ENCODE data around the gene HGFAC. TPM values are rescaled to one million over a fixed set of nuclear protein-coding genes. Genes with fewer than 3 reads are reported as not detected.

Gene HGFAC
- total RNA-seq (ENCODE audit: low replicate concordance) = 1.2 and 2.4 TPM in 2 replicates
- long read RNA-seq = 0 reads

- no peaks in the 10 kb centered on the region for H3K4me1 Mint-ChIP-seq (ENCODE audit: unreplicated experiment)
- H3K27ac Mint-ChIP-seq = no peak within 1 kb of the TSS
- no peak for DNase-seq (ENCODE audit: extremely low spot score, unreplicated experiment)
- no peak for TF ChIP-seq CTCF (conservative IDR thresholded peaks at IDR 0.05)
- no peaks in the 10 kb centered on the region for H3K27me3 Mint-ChIP-seq
- no peaks in the 10 kb centered on the region for H3K9me3 Mint-ChIP-seq
- no peak within 1 kb of the TSS for H3K4me3 Mint-ChIP-seq
- H3K36me3 Mint-ChIP-seq = no peaks in the 10 kb centered on the region
Measured at GRCh38 chr4:3441501-3442459, at the start of gene HGFAC. TSS of gene HGFAC (plus strand) at chr4:3441968. CDS start at chr4:3442002, 34 bp downstream.

GRCh38 chr4:3392321-3392720 is 49.4 kb upstream of the HGFAC start:
- Mint-ChIP-seq H3K4me1 (ENCODE audit: unreplicated experiment) (peaks cover 42% of the 10 kb centered on the region), H3K36me3 (peaks cover 11% of the 10 kb centered on the region), H3K27ac (peak overlapping the region; percentile 68)

GRCh38 chr4:3393171-3393570 is 48.6 kb upstream of the HGFAC start:
- peaks cover 5% of the 10 kb centered on the region for H3K9me3 Mint-ChIP-seq
- peak; percentile 52 for DNase-seq (ENCODE audit: extremely low spot score, unreplicated experiment)
- no peak for TF ChIP-seq CTCF (conservative IDR thresholded peaks at IDR 0.05)
- H3K4me3 Mint-ChIP-seq = no peak overlapping the region
- peaks cover 3% of the 10 kb centered on the region for H3K27me3 Mint-ChIP-seq
- peaks cover 33% of the 10 kb centered on the region for H3K4me1 Mint-ChIP-seq (ENCODE audit: unreplicated experiment)
- H3K36me3 Mint-ChIP-seq = peaks cover 13% of the 10 kb centered on the region
- H3K27ac Mint-ChIP-seq = no peak overlapping the region

More at GRCh38 chr4:3392321-3392720, 49.4 kb upstream of the HGFAC start:
- DNase-seq (ENCODE audit: extremely low spot score, unreplicated experiment) = no peak
- H3K4me3 Mint-ChIP-seq = peak overlapping the region; percentile 53
- no peak for TF ChIP-seq CTCF (conservative IDR thresholded peaks at IDR 0.05)
- peaks cover 3% of the 10 kb centered on the region for H3K27me3 Mint-ChIP-seq
- H3K9me3 Mint-ChIP-seq = peaks cover 4% of the 10 kb centered on the region

DNA sequence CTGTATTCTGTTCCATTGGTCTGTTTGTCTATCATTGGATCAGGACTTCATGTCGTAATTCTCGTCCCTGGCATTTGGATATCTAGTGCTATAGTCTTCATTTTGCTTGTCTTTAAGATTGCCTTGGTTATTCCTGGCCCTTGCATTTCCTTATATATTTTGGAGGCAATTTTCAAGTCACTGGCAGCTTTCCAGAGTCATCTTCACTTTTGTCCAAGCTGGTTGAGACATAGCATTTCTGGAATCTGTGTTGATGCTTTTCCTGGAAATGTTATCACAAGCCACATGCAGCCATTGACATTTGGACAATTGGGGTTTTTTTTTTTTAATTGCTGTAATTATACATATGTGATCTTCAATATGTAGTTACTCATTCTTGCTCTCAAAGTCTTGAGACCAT is 45.2 kb upstream of the HGFAC start:
- Mint-ChIP-seq H3K27ac (no peak overlapping the region), H3K4me1 (ENCODE audit: unreplicated experiment) (peaks cover 12% of the 10 kb centered on the region), H3K27me3 (no peaks in the 10 kb centered on the region), H3K36me3 (peaks cover 20% of the 10 kb centered on the region), H3K9me3 (peaks cover 5% of the 10 kb centered on the region), H3K4me3 (no peak overlapping the region)
- no peak for TF ChIP-seq CTCF (conservative IDR thresholded peaks at IDR 0.05)
- no peak for DNase-seq (ENCODE audit: extremely low spot score, unreplicated experiment)

DNA sequence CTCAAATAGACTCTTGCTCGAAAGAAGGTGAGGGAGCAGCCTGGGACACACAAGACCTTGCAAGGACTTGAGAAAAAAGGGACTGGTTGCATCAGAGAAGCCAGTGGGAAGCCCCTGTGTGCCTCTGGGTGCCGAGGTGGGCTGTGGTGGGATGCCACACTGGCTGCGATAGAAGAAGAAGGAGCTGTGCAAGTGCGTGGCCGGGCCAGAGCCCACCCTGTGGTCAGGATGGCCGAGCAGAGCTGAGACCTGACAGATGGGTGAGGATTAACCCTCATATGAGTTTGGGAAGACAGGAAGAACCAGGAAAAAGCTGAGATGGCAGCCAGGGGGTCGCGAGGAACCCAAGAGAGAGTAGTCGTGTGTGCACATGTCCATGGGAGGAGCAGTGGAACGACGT is 44.6 kb upstream of the HGFAC start:
- Mint-ChIP-seq H3K36me3 (peaks cover 20% of the 10 kb centered on the region), H3K9me3 (peaks cover 5% of the 10 kb centered on the region), H3K4me3 (no peak overlapping the region), H3K27me3 (no peaks in the 10 kb centered on the region), H3K27ac (no peak overlapping the region), H3K4me1 (ENCODE audit: unreplicated experiment) (peaks cover 10% of the 10 kb centered on the region)
- peak; percentile 45 for DNase-seq (ENCODE audit: extremely low spot score, unreplicated experiment)
- TF ChIP-seq CTCF (conservative IDR thresholded peaks at IDR 0.05) = no peak
